NCI-H146 treated with DMSO at 0.1 percent for 48 hours (cell line): Measurements from ENCODE around the gene NPAS3.

Source experiments
- DNase-seq: peaks from one replicate; lab custom pipeline; 2025; ENCODE audit not compliant: unreplicated experiment; lab: John Stamatoyannopoulos, UW

NPAS3 gene

DNA sequence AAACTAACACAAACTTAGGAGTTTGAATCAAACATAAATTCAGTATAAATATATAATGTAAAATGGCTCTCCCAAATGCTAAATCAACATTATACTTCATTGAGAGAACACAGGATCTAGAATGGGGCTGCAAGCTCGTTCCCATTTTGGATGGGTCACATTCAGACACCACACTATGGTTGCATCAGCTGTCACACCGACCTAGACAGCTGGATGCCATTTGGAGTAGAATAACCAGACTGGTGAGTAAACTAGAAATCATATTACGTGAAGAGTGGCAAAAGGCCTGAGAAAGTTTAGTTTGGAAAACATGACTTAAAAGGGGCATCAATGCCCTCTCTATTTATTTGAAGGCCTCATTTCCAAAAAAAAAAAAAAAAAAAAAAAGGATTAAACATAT lies 430.4 kb downstream of the NPAS3 start:
- no peak for DNase-seq

DNA sequence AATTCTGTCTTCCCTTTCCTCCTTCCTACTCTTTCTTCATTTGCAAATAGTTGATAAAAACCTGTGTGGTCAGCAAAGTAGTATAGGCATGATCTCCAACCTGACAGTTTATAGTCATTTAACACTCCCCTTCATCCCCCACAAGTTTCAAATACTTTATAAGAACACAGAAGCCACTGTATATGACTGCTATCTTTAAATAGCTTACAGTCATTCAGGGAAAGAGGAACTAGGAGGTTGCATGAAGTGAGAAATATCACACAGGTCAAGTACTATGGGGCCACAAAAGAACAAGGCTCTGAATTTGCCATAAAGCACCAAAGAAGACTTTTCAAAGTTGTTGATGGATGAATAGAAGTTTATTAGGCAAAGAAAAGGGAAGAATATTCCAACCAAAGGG lies 431.3 kb downstream of the NPAS3 start:
- DNase-seq = no peak

DNA sequence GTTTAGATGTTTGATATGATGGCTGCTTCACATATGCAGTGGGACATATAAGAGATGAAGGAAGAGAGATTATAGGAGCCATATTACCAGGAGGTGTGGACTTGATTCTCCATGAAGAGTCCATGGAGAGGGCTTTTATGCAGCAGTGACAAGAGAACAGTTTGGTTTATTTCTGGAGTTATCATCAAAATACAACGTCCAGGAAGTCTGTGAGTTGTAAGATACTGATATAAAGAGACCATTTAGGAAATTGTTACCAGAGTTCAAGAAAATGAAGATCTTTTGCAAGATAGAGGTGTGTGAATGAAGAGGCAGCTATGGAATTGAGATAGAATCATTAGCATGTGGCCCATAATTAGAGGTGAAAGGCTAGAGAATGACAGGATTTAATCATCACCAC lies 431.7 kb downstream of the NPAS3 start:
- no peak for DNase-seq

DNA sequence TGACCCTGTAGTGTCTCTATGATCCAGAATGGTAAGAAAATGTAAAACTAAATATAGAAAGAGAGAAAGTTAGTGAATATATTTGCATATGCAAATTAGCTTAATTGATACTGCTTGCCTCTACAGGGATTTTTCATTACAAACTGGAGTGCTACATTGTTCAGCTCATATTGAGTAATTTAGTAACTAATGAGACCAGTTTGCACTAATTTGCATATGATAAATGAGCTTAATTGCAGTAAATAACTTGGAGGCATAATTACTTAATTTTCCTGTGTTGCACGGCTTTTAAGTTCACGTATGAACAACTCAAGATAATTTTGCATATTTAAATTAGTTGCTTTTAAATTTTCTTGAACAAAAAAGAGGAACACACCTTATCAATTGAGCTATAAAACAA lies 436.5 kb downstream of the NPAS3 start:
- no peak for DNase-seq

DNA sequence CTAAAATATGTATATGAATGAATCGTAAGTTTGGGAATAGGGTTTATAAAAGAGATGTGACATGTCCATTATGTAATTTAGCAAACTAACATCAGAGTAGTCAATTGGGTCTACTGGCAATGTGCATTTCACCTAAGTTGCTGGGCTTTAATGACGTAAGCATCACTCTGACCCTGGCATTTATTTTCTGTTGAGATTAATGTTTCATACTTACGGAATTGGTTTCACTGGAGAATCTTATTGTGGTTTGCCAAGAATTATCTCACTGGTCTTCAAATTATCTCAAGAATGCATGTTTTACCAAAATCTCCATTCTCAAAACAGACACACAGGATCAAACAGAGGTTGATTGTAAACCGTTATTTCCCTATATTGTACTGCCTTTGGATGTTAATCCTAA lies 437.1 kb downstream of the NPAS3 start:
- no peak for DNase-seq

DNA sequence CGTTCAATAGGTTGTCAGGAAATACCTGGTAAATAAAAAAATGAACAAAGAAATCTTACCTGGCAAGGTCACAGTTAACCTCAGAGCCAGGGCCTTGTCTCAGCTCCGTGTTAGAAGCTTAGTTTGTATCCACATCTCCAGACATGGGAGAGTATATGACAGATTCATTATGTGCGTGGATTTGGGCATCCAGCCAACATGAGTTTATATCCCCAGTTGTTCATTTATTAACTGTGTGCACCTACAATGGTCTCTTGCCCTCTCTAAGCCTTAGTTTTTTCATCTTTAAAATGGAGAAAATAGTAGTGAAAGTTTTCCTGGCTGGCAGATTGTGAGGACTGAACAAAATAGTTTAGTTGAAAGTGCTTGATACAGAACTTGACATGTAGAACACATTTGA lies 437.8 kb downstream of the NPAS3 start:
- DNase-seq = no peak

DNA sequence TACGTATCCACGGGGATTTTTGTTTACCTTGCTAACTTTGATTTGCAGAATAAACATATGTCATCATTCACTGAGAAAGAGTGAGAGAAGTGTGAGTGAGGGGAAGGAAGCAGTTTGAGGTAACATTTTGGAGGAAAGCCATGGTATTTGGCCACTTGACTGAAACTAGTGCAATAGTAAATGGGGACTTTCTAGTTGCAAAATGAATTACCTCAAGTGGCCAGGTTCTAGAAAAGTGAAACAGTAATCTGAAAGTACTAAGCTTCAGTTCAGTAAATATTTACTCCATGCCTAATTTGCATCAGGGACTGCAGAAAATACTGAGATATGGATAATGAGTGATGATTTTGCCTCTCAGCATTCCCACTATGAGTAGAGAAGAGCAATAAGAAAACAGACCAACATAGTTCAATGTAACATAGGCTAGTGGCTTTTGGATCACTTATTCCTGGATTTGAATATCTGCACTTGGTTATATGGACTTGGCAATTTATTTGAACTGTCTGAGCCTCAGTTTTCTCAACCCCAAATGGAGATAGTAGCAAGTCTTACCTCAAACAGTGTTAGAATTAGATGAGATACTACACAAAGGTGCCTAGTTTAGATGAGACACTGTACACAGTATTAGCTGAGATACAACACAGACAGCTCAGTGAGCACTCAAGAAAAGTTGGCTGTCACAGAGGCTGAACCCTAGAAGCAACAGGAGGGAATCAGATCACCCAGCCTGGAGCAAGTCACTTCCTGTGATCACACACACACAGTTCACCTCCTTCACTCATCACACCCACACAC lies 439.1 kb downstream of the NPAS3 start:
- DNase-seq = no peak

DNA sequence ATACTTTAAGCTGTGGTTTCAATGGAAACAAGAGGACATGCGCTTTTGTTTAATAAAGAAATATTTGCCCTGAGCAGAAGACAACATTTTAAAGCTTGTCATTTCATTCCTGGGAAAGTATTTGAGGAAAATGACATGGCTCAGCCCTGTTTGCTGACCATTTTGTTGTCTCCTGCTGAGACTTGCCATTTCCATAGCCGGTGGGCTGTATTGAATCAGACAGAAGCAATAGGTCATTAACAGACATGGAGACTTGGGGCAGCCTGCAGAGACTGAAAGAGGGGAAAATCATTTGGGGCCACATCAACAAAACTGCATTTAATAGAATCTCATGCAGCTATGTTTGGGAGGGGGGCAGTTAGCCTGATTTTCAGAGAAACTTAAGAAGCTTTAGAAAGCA lies 443.0 kb downstream of the NPAS3 start:
- DNase-seq = no peak

DNA sequence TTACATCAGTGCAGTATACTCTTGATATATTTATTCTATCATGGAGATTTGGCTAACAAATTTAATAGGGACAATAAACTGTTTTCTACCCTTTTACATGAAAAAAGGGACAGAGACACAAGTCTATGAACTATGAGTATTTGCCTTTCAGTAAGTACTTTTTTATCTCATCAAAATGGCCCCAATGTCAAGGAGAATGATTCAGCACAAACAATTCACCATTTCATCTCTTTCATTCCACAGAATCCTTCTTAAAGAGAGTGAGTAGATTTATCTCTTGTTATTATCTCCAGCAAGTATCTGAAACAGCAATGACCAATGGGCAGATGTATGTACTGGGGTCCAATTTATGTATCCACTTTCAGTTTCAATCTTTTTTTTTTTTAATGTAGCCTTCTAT lies 447.5 kb downstream of the NPAS3 start:
- no peak for DNase-seq

DNA sequence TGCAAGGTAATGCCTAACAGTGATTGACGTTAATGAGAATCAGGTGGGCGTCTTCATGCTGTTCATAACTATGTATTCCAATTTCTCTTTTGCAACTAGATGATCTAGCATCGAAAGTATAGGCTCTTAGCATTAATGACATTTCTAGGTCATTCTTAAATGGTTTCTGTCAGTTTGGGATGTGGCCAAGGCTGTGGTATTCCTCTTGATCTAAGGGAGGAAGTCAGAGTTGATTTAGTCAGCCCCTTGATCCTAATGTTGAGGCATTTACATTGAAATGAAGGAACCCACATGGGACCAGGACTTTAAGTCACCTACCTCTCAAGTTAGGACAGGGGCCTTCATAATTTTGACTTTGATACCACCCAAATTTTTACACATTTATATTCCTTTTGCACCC lies 448.1 kb downstream of the NPAS3 start:
- DNase-seq = no peak

DNA sequence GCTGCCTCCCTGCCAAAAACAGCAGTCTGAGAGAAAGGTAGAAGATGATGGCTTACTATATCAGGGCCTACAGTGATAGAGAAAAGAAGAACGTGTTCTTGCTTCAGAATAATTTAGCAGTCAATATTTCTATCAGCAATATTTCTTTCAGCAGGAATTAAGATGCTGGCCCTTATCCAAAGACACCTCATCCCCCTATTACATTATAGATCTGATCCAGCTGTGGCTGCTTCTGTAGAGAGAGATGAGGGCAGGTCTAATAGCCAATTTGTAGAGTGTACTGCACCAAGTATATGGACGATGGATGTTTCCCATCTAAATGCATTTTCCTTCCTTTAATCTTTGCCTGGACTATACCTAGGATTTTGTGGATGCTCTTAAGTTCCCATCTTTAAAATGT lies 451.7 kb downstream of the NPAS3 start:
- DNase-seq = no peak

DNA sequence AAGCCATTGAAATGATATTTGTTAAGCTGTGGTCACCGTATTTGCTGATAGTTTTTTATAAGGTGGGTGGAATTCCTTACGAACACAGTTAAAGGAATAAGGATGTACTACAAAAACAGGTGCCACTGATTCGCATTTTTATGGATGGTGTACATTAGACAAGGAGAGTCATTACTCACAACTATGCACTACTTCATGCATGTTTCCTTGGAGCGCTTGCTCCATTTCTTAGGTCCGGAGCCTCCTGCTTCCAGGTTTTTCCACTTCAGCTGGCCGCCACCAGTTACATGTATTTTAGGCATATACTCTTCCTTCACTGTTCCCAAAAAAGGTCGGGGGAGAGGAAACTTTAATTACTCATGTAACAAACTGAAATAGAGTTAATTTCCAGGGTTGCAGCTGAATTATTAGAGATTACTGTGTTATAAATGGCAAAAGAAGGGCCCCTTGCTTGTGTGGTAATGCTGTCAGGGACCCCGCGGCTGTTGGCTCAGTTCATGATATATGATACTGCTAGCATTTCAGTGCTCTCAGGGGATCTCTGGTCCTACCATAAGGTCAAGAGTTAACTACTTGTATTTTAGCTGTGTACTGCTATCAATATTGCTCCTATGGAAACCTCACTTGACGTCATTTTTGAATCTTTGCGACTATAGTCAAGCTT lies 454.7 kb downstream of the NPAS3 start:
- no peak for DNase-seq

DNA sequence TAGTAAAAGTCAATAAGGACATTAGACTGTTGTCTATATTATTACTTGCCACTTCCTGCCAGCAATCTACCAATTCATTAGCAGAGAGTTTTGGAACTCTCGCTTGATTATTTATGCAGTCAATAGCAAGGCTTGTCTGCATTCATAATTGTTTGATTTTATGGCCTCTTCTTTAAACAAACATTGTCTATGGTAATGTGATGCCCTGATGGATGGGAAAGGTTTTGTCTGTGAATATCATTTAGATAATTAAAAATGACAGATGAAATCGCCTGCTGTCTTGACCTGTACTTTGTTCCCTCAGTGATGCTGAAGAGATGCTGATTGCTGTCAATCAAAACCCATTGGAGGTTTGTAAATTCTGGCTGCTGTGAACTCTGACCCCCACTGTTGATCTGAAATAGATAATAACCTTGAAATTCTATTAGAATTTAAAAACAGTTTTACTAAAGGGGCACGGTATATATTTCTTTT lies 455.3 kb downstream of the NPAS3 start:
- no peak for DNase-seq

DNA sequence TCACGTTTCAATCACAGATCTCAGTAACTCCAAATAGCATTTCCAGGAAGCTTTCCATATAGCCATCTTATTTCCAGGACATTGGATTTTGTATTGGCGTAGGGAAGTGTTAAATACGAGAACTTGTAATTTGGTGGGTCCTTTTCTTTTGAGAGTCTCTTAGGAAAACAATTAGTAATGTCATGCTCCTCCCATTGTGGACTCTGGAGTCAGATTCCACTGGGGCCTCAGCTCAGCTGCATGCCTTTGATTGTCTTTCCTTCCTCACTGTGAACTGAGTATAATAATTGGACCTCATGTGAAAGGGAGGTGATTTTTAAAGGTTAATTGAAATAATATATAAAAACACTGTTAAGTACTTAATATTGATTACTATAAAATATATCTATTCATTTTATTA lies 462.6 kb downstream of the NPAS3 start:
- no peak for DNase-seq

DNA sequence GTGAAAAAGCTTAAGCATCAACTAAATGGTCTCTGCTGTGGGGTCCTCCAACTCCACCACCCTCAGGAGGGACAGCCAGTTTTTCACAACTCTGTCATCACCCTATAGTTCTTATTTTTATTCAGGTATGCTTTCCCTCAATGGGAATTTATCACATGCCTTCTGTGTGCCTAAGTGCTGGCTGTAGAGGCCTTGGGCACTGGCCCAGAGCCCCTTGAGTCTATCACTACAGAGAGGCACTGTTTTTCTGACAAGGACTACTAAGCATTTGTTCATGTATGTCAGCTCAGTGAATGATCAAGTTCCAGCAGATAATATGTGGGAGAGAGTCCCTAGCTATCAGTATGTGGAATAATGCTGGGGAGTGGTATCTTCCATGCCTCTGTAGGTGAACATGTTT lies 463.9 kb downstream of the NPAS3 start:
- DNase-seq = no peak

DNA sequence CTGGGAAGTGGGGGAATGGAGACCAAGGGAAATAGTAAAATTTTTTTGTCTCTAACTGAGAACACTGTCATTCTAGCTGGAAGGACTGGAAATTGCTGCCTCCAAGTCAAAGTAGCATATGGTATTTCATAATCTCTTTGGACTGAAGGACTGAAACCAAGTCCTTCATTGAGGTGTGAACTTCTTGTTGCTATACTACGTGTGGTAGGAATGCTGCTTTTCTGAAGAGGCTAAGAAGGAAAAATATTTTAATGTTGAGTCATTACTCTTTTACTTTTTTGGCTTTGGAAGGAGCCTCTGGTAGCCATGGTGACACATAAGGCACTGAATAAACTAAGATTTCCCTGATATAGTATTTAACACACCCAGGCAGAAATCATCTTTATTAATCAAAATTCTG lies 465.4 kb downstream of the NPAS3 start:
- DNase-seq = no peak

DNA sequence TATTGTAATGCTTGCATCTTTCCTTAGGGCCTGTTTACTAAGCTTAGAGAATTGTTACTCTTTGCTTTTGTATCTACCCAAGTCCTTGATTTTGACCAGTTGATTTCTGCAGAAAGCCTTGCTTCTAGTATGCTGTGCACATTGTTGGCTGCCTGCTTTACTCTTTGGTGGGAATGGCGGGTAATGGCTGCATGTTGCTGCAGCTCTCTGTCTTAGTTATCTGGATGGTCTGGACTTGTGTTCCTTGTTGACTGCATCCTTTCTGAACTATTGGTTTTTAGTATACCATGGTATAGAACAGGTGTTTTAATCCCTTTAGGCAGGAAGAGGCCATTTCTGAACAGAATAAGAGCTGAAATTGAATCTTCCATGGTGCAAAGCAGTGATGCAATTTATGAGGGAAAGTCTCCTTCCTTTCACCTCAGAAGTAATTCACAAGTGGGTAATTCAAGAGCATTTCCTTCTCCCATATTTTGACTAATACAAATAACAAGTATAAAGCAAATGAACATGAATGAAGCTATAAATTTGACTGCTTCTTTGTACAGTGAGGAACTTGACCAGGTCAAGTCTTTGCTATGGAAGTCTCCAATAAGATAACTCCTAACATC lies 466.4 kb downstream of the NPAS3 start:
- no peak for DNase-seq

DNA sequence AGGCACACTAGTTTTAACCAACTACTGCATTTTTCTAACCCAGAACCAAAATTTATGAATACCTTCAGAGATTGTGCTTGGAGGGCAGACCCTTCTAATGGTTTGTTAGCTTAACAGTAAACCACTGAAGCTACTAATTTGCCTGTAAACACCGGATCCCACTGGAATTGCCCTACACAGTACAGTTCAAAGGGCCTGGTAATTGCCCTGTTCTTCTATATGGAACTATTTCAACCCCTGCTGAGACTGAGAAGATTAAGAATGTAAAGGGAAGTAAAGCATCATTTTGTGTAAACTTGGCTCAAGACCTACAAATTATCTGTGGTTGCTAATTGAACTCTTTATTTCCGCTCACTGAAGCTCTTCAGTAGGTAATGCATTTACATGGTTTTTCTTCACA lies 468.1 kb downstream of the NPAS3 start:
- DNase-seq = no peak

DNA sequence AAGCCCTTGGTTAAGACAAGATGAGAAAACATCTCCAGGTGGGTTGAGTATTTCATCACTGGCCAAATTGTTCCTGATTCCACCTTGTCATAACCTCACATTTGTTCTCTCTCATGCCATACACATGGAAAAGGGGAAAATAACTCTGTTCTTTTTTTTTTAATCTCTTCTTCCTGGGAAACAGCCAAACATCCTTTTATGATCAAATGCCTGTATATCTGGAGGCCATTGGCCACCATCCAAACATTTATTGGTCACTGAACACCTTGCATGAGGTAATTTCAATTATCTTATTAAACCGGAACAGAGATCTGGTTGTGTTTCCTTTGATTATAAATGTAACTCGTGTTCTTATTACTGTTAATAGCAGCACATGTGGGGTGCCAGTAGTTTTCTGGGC lies 469.6 kb downstream of the NPAS3 start:
- DNase-seq = no peak

DNA sequence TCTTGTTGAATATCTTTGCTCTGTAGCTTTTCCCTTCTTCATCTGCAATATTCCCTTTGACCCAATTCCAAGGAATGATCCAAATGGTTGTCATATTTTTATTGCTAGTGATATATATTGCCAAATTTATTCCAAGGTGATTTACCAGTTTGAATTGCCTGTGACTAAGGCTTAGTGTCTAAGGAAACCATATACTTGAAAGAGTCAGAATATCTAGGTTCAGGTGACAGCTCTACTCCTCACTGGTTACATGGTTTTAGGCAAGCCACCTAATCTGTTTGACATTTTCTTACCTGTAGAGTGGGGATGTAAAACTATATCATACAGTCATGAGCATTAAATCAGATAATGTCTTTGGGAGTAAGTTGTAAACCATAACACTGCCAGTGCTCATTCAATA lies 473.8 kb downstream of the NPAS3 start:
- no peak for DNase-seq

DNA sequence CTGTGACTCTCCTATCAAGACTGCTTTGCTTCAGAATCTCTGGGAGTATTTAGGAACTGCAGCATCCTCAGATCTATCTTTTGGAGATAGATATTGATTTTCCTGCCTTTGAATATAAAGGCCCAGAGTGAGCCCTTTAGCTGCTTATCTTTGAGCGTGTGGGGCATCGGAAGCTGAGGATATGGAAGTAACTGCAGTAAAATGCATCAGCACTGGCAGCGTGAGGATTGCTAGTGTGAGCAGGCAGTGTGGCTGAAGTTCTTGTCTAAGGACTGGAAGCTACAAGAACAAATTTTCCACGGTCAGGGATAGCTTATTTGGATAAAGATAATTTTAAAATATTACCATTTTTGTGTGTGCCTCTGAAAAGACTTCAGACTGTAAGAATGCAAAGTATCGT lies 474.7 kb downstream of the NPAS3 start:
- DNase-seq = no peak

DNA sequence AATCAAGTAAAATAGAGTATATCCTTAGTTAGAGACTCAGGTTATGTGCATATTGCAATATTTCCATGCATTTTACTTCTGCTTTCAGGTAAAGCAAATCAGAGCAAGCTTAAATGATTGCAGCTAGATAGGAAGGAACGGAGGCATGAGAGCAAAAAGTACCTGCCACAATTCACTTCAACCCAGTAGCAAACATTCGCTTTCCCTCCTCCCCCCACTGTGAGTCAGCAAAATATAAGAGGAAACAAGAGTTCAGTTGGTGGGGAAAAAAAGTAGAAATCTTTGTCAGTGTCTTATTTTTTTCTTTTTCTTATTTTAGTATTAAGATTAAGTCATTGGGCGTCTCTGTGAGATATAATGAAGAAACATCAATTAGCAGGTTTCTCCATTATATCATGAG lies 475.4 kb downstream of the NPAS3 start:
- DNase-seq = no peak
